HG03139 (cell line): Measurements from ENCODE around the gene PSMA5.
A peak's percentile ranks its signal among the peaks of the same experiment; 100 is the strongest.
"Not testable (repeated sequence)": the region's sequence is repeated elsewhere in the genome, so short reads cannot be mapped to it uniquely, and the experiment has no call there.

Source experiments
- ATAC-seq: cut with Tn5 transposase; IDR thresholded peaks from one replicate; pipeline ENCODE4 v1.9.1; 2021; ENCODE audit not compliant: unreplicated experiment

PSMA5 gene

DNA sequence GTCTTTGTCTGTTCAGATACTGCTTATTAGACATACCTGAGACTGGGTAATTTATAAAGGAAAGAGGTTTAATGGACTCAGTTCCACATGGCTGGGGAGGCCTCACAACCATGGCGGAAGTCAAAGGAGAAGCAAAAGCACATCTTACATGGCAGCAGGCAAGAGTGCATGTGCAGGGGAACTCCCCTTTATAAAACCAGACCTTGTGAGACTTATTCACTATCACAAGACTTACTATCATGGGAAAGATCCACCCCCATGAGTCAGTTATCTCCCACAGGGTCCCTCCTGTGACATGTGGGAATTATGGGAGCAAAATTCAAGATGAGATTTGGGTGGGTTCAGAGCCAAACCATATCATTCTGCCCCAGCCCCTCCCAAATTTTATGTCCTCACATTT, 7.1 kb upstream of the PSMA5 start:
- ATAC-seq: no peak

DNA sequence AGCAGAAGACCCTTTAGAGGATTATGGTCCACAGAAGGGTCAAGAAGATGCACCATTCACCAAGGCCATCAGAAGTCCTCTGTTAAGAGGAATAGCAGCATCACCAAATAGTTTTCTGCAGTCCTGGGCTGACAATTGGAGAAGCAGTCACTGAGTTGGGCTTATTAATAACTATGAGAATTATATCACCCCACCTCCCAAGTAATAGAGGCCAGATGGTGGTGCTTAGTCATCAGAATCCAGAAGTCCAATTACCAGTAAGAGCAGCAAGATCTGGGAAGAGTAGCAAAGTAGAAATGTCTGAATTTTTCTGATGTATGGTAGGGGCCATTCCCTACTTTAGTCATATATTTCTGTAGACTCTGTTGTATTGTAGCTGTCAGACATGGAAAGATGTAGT, 6.1 kb upstream of the PSMA5 start:
- no peak for ATAC-seq

- ATAC-seq: no peak
Observed at GRCh38 chr1:109427171-109427467, 871 bp upstream of the PSMA5 start.

DNA sequence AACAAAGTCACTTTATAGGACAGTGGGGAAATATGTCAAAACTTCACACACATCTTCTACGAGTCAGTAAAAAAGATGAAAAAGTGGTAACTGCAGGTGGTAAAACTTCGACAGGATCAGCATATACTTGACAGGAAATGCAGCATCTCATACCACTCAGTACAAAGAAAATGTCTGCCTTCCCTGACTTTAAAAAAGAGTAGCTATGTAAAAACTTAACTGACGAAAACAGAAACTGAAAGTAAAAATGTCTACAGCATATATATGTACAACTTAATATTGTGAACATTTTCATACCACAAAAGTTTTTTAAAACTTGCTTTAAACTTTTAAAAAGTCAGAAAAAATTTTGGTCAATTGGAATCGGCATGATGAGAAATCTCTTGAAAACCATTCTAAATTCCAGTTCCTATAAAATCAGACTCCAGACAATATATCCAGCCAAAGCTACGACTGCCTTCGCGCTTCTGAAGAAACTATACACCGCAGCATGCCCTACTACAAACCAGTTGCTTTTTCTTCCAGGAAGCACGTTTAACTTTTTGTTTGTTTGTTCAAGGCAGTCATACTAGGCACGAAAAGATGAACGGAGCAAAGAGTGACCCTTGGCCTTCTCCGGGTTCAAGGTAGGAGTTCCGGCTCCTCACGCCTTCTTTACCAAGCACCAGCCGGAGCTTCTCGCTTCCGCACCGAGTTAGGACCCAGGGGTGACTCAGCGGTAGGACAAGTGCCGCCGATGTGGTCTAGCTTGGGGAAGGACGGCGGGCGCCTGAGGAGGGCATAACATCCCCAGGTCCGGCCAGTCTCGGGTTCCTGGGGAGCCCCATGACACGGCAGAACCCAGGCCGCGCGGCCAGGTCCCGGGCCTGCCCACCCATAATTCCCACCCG, 612 bp downstream of the PSMA5 start:
- ATAC-seq: no peak

DNA sequence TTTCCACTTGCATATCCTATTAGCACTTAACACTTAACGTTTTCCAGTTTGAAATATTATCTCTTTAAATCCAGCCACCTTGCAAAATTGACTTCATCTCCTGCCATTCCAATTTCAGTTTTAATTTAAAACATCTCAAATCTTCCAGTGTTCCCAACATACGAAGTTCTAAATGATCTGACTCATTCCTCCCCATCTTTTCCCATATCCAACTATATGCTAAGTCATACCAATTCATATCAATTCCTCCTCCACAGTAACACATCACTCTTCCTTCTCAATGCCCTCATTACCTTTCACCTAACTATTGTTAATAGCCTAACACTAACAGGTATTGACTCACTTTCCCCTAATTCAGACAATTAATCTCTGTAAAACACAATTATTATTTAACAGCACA, 2.8 kb downstream of the PSMA5 start:
- ATAC-seq: no peak

GRCh38 chr1:109412551-109412950, 13.7 kb downstream of the PSMA5 start:
- no peak for ATAC-seq

DNA sequence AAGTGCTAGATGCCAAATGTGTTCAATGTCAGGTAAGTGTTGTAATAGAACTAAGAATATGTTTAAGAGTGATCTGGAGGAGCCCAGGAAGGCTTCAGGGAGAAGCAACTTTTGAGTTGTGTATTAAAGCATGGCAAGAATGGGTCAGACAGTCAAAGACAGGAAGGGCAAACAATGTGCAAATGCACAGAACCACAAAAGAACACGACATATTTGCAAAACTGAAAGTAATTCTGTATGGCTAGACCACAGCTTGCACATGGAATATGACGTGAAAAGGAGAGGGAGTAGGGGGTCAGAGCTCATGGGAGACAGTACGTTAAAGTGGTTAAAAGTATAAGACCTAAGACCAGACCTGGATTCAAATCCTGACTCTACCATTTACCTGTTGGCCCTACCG, 21.4 kb downstream of the PSMA5 start:
- no peak for ATAC-seq

DNA sequence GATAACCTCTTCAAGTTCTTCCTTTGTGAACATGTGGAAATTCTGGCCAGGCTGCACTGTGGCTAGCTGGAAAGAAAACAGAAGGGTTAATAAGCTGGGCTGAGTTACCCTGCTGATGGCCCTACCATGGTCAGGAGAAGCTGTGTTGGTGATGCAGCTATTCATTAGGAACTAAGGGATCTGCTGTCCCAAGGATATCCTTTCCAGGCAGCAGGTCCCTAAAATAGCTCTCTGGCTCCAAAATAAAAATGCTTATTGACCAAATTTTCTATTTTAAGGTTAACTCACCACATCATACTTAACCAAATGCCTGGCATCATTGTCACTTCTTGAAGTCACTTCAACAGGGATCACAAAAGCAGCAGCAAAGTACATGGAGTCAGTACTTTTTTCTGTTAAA, 24.2 kb downstream of the PSMA5 start:
- ATAC-seq: no peak

- no peak for ATAC-seq
Observed at GRCh38 chr1:109400035-109400655, 26.1 kb downstream of the PSMA5 start.

- ATAC-seq: no peak
Observed at GRCh38 chr1:109399326-109399957, 26.8 kb downstream of the PSMA5 start.

DNA sequence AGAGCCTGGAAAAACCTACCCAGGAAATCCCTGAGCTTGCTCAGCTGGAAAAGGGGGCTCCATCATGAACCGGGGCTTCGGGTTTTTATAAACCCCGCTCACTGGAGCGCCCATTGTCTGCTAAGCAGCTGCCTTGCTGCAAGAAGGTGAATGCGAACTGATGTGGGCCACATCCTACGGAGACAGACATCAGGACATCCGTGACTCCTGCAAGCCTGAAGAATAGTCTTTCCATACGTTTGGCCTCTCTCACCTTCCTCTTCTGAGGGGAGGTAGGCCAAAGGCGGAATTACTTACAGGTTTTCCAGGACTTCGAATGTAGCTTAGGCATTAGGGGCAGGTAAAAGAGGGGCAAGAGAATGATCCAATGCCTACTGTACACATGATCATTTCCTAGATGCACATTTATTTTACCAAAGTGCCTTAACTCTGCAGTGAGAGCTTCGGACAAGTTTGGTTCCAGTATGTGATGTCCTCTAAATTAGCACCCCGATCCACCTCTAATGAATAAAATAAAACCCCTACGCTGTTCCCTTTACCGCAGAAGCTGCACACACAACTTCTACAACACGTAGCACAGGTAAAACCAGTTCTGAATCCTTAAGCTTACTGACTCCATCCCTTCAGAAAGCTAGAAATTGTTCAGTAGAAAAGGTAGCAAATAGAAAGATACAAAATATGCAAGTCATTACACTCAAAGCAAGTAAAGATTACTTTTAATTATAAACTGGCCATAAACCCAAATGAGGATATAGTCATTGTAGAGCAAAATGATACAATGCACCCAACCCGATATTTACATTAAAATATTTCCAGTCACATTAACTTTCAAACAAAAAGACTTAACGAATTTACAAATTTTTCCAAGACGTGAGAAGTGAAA, 27.7 kb downstream of the PSMA5 start:
- no peak for ATAC-seq

GRCh38 chr1:109397581-109398342, 28.5 kb downstream of the PSMA5 start, which contains the start of gene SORT1:
SORT1 (minus strand) TSS chr1:109397918; CDS start chr1:109397892, 26 bp downstream.
- ATAC-seq: peak; percentile 65

DNA sequence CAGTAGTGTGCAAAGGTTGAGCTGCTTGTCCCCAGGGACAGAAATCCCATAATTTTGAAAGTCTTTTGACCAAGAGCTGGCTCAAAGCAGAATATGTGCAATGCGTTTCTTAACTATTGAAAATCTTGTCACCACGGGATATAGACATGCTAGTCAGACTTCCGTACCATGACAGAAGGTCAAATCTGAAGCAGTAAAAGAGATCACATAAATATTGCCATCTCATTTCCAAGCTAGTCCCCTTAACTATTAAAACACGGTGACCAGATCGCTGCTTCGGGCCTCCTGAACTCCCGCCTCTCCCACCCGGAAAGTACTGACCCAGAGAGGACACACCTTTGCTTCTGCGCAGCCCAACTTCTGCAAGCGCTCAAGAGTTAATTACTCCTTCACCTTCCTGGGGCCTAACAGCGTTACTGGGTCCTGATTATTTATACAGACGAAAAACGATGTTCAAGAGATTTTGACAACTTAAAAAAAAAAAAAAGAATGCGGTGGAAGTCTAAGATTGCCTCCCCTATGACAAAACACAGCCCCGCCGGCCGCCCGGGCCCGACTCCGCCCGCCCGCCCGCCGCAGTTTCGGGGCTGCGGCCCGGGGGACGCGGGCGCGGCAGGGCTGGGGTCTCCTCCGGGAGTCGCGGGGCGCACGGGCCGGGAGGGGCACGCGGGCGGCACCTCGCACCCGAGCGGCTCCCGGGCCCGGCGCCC, 29.2 kb downstream of the PSMA5 start:
- peak; percentile 26 for ATAC-seq

GRCh38 chr1:109396513-109396839, 29.8 kb downstream of the PSMA5 start:
- ATAC-seq: no peak

DNA sequence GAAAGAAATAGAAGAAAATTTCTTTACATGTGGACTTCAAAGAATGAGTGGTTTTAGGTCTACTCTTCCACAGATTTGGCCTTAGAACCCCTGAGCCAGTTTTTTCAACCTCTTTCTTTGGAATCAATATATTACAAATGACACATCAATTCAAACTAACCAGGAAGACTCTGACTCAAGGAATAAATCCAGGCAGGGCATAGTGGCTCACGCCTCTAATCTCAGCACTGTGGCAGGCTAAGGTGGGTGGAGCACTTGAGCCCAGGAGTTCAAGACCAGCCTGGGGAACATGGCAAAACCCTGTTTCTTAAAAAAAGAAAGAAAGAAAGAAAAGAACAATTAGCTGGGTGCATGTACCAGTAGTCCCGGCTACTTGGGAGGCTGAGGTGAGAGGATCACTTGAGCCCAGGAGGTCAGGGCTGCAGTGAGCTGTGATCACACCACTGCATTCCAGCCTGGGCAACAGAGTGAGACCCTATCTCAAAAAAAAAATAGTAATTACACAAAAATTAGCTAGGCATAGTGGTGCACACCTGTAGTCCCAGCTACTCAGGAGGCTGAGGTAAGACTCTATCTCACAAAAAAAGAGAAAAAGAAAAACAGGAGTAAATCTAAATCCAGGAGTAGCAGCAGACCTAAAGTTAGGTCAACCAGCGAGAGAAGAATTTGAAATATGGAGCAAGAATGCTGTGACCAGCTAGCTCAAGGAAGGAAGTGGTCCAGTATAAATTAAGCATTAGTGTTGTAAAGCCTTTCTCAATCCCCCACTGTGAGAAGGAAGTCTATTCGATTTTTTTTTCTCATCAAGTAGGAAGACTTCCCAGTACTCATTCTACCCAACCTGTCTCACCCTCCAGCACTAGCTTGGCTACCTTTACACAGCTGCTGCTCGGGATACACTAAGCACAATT, 30.4 kb downstream of the PSMA5 start:
- ATAC-seq: no peak

GRCh38 chr1:109395282-109395599, 31.0 kb downstream of the PSMA5 start:
- ATAC-seq: not testable (repeated sequence)

GRCh38 chr1:109394591-109395281, 31.5 kb downstream of the PSMA5 start:
- no peak for ATAC-seq

- ATAC-seq: no peak
Observed at GRCh38 chr1:109393617-109394233, 32.5 kb downstream of the PSMA5 start.
